GM12878 (cell line): ENCODE measurements around the gene WDR41. TPM values are rescaled to one million over a fixed set of nuclear protein-coding genes. Genes with fewer than 3 reads are reported as not detected.
A peak's percentile ranks its signal among the peaks of the same experiment; 100 is the strongest.

Source experiments
- ATAC-seq: fragments of 200-7000 bp; cut with Tn5 transposase; 3 replicates; pipeline ENCODE4 v1.9.1; 2020; ENCODE audit warnings: mild to moderate bottlenecking, moderate library complexity
- BruUV-seq: library from RNA; stranded (reverse); fragments of 400-500 nt; replicated peaks from 2 replicates; lab custom pipeline; 2021; lab: Mats Ljungman, UMichigan
- CTCF ChIA-PET: fragments of 300-600 bp; sonication (Branson Sonifier 250); formaldehyde crosslinking; extraction: SDS; loops from one replicate; lab custom pipeline; 2021; ENCODE audit warnings: inconsistent platforms; lab: Yijun Ruan, JAX
- POLR2A ChIA-PET: fragments of 350-600 bp; formaldehyde crosslinking; extraction: SDS; loops from one replicate; lab custom pipeline; 2021; ENCODE audit warnings: inconsistent platforms; lab: Charles Lee
- RAD21 ChIA-PET: fragments of 300-600 bp; sonication (Branson Sonifier 250); formaldehyde crosslinking; loops from one replicate; lab custom pipeline; 2023; ENCODE audit warnings: antibody characterized with exemption; ENCODE audit not compliant: unreplicated experiment; lab: Charles Lee
- SMC1A ChIA-PET: fragments of 300-600 bp; sonication (Branson Sonifier 250); formaldehyde crosslinking; loops from one replicate; lab custom pipeline; 2023; ENCODE audit not compliant: unreplicated experiment, uncharacterized antibody; lab: Charles Lee
- DNase-seq: peaks from one replicate; pipeline ENCODE4 v3.0.0-alpha.2; 2011; ENCODE audit warnings: low read depth, low spot score
- FAIRE-seq: peaks from 3 replicates; lab custom pipeline; 2011; peaks lifted over from hg19 to GRCh38; lab: Jason Lieb, UNC
- H2AFZ ChIP-seq: 2 replicates; pipeline ENCODE4 v1.6.0; 2011; ENCODE audit warnings: low read depth, low read length, control low read depth; ENCODE audit not compliant: control insufficient read depth
- H3K27ac ChIP-seq: 2 replicates; pipeline ENCODE4 v1.5.1; 2011; ENCODE audit warnings: control low read depth; ENCODE audit not compliant: control insufficient read depth, insufficient read depth
- H3K27me3 ChIP-seq, 2 experiments: replicated peaks in 1 of 2; 2 replicates each; pipeline versions ENCODE4 v1.6.0 to v1.6.1; 2011; ENCODE audit warnings: low read length in 1 of 2; ENCODE audit not compliant: control insufficient read depth in 2 of 2, insufficient read depth in 2 of 2
- H3K36me3 ChIP-seq, 2 experiments: 2 replicates each; pipeline ENCODE4 v1.5.1; 2011; ENCODE audit warnings: low read length in 1 of 2; ENCODE audit not compliant: control insufficient read depth in 2 of 2, insufficient read depth in 2 of 2
- H3K4me1 ChIP-seq: 2 replicates; pipeline ENCODE4 v1.6.1; 2011; ENCODE audit warnings: mild to moderate bottlenecking, low read length, moderate library complexity, mixed read lengths; ENCODE audit not compliant: control insufficient read depth, insufficient read depth
- H3K4me2 ChIP-seq: 2 replicates; pipeline ENCODE4 v1.6.0; 2011; ENCODE audit warnings: control low read depth; ENCODE audit not compliant: control insufficient read depth, insufficient read depth
- H3K4me3 ChIP-seq: fragments of 200-600 bp; sonication (generic); 2 replicates; pipeline ENCODE4 v1.5.1; 2016
- H3K79me2 ChIP-seq: 2 replicates; pipeline ENCODE4 v1.6.0; 2011; ENCODE audit warnings: low read length; ENCODE audit not compliant: control insufficient read depth, insufficient read depth
- H3K9ac ChIP-seq: 2 replicates; pipeline ENCODE4 v1.8.0; 2011; ENCODE audit warnings: low read length, control low read depth, mixed read lengths; ENCODE audit not compliant: control insufficient read depth, insufficient read depth
- H3K9me3 ChIP-seq: replicated peaks from 3 replicates; pipeline ENCODE4 v1.5.1; 2011; ENCODE audit warnings: mild to moderate bottlenecking, low read length; ENCODE audit not compliant: control insufficient read depth, insufficient read depth
- H4K20me1 ChIP-seq: 2 replicates; pipeline ENCODE4 v1.6.0; 2011; ENCODE audit not compliant: control insufficient read depth, insufficient read depth
- EP300 ChIP-seq, 2 experiments: fragments of 150-350 bp in 1 of 2; IDR thresholded peaks; 2 replicates each; pipeline ENCODE4 v1.6.1; 2011 to 2012; ENCODE audit warnings: low read depth in 2 of 2, low read length in 2 of 2, borderline replicate concordance in 1 of 2, improper control_type of control experiment in 1 of 2, inconsistent platforms in 1 of 2; ENCODE audit not compliant: control insufficient read depth in 1 of 2
- HDGF ChIP-seq: fragments of 450-650 bp; IDR thresholded peaks from 2 replicates; pipeline ENCODE4 v1.6.1; 2016; ENCODE audit warnings: antibody characterized with exemption
- MEF2A ChIP-seq: IDR thresholded peaks from 2 replicates; pipeline ENCODE4 v1.6.1; 2011; ENCODE audit warnings: low read depth, mild to moderate bottlenecking, low read length, moderate library complexity; ENCODE audit not compliant: insufficient read depth
- MYB ChIP-seq: fragments of 150-350 bp; IDR thresholded peaks from 2 replicates; pipeline ENCODE4 v1.6.1; 2014; ENCODE audit warnings: mild to moderate bottlenecking, low read depth, low read length, borderline replicate concordance
- SIN3A ChIP-seq: IDR thresholded peaks from 2 replicates; pipeline ENCODE4 v1.6.1; 2012; ENCODE audit warnings: low read depth, low read length, improper control_type of control experiment
- SMARCA5 ChIP-seq: fragments of 450-650 bp; IDR thresholded peaks from 2 replicates; pipeline ENCODE4 v1.6.1; 2017; ENCODE audit warnings: mild to moderate bottlenecking
- SREBF2 ChIP-seq: IDR thresholded peaks from 2 replicates; pipeline ENCODE4 v1.6.1; 2012; ENCODE audit warnings: mild to moderate bottlenecking, low read length
- WGBS: methylation state at CpG from one replicate; pipeline ENCODE4 v1.1.6; 2016; ENCODE audit warnings: low lambda C conversion rate; ENCODE audit not compliant: insufficient replicate concordance, insufficient coverage; ENCODE audit errors: missing lambda C conversion rate; 5-methylcytosine and 5-hydroxymethylcytosine counted together
- in situ Hi-C: fragments of 300-500 bp; cut with MboI; formaldehyde crosslinking; loops from 9 replicates; pipeline ENCODE4 v1.14.3; 2018; ENCODE audit warnings: mixed read lengths
- intact Hi-C: fragments of 100-400 bp; cut with micrococcal nuclease; formaldehyde crosslinking; loops from one replicate; pipeline ENCODE4 v1.14.2; 2022; ENCODE audit not compliant: unreplicated experiment
- polyA plus RNA-seq, 11 experiments: library from polyadenylated mRNA; depleted of rRNA in 4 of 11; unstranded in 6 of 11; stranded (reverse) in 5 of 11; fragments of >200 nt; fragmentation: Nextera tagmentation in 4 of 11; fragmentation: Illumina TruSeq in 1 of 11; extraction: Ambion mirVana in 4 of 11; extraction: Trizol in 1 of 11; gene quantifications; 1 replicate in 1 of 11; 2 replicates in 10 of 11; pipeline versions ENCODE4 v1.2.1 to v1.2.3, GENCODE V29; 2011 to 2016; ENCODE audit warnings: inconsistent platforms in 2 of 11, missing spikeins in 2 of 11, low read depth in 1 of 11
- total RNA-seq, 4 experiments: library from RNA; depleted of rRNA in 3 of 4; stranded (reverse); fragments of >200 nt in 3 of 4; fragmentation: Illumina TruSeq in 1 of 4; extraction: Trizol in 1 of 4; gene quantifications; 2 replicates each; pipeline versions ENCODE4 v1.2.1 to v1.2.3, GENCODE V29; 2013 to 2021
- TF ChIP-seq, protein P1 (sequence below): IDR thresholded peaks from 2 replicates; pipeline ENCODE4 v1.6.1; 2011; ENCODE audit warnings: borderline replicate concordance, low read depth, mild to moderate bottlenecking, moderate library complexity, low read length; ENCODE audit not compliant: insufficient read depth, poor library complexity, severe bottlenecking
- TF ChIP-seq, protein P2 (sequence below): IDR thresholded peaks from 2 replicates; pipeline ENCODE4 v1.6.1; 2012; ENCODE audit warnings: improper control_type of control experiment, low read depth, low read length; ENCODE audit not compliant: insufficient replicate concordance
- TF ChIP-seq, protein P3 (sequence below): IDR thresholded peaks from 2 replicates; pipeline ENCODE4 v1.6.1; 2011; ENCODE audit warnings: mild to moderate bottlenecking, low read depth, low read length, moderate library complexity; ENCODE audit not compliant: insufficient replicate concordance
- TF ChIP-seq, protein P4 (sequence below): IDR thresholded peaks from 2 replicates; pipeline ENCODE4 v1.6.1; 2011; ENCODE audit warnings: low read depth, low read length, improper control_type of control experiment, borderline replicate concordance
- TF ChIP-seq, protein P5 (sequence below): IDR thresholded peaks from 2 replicates; pipeline ENCODE4 v1.6.1; 2012; ENCODE audit warnings: low read depth, low read length, improper control_type of control experiment

WDR41 gene
- total and polyA plus RNA-seq, 10 of the 15 experiments (the other 5 are each of a cell fraction or from before 2014, with no cell fraction given) = 60.0 to 124 (median 84.4) TPM

DNA sequence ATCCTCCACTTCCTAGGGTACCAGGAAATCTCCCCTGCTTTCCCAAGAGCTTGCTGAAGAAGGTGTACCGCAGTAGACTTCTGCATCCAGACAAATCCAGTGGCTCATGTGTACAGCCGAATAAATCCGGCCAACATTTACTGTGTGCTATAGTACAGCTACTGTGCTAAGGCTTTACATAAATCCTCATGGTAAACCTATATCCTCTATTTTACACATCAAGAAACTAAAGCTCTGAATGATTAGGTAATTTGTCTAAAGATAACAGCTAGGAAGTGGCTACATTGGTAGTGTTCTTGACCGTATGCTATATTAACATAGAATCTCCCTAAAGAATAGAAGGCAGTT is 511 bp upstream of the WDR41 start:
- Histone ChIP-seq H3K9me3 (no peaks in the 10 kb centered on the region), H4K20me1 (no peaks in the 10 kb centered on the region), H3K4me3 (no peak overlapping the region), H2AFZ (peak overlapping the region; percentile 99), H3K27me3 (no peaks in the 10 kb centered on the region), H3K27ac (peak overlapping the region; percentile 96; the same call in 1 of the 2 replicates), H3K36me3 (no peaks in the 10 kb centered on the region; a peak in 2 of 4 replicates), H3K9ac (peak overlapping the region; percentile 93; the same call in 1 of the 2 replicates), H3K4me2 (peak overlapping the region; percentile 69), H3K79me2 (peaks cover 38% of the 10 kb centered on the region), H3K4me1 (peaks cover 4% of the 10 kb centered on the region)
- intact Hi-C loops = loop anchor here (2.0 to 10.0 kb wide), 5 partner anchors 114 to 618 kb away; partner anchors contain the start of gene ZBED3
- BruUV-seq = no TSS peak
- FAIRE-seq = no peak
- CTCF ChIA-PET = interaction anchor here (0.6 to 3.6 kb wide), 30 partner anchors 9 to 803 kb away, joined by 3 to 35 read pairs (median 4); no protein-coding TSS in a partner anchor
- RAD21 ChIA-PET = interaction anchor here (0.5 to 2.8 kb wide), 18 partner anchors 24 to 802 kb away, joined by 3 to 17 read pairs (median 4); partner anchors contain the start of gene AP3B1
- ATAC-seq = peak; percentile 5
- WGBS = 3% methylated on average over 4 of the region's 4 CpGs
- in situ Hi-C loops = loop anchor here (10.0 kb wide), 1 partner anchor 348 kb away; no protein-coding TSS in a partner anchor
- POLR2A ChIA-PET = interaction anchor here (0.8 to 1.2 kb wide), 5 partner anchors 9 to 445 kb away, joined by 3 to 4 read pairs (median 3); no protein-coding TSS in a partner anchor
- no peak for DNase-seq
- SMC1A ChIA-PET = interaction anchor here (0.7 to 3.0 kb wide), 23 partner anchors 10 to 808 kb away, joined by 3 to 14 read pairs (median 3); partner anchors contain the start of gene ZBED3
- TF ChIP-seq, protein P1, sequence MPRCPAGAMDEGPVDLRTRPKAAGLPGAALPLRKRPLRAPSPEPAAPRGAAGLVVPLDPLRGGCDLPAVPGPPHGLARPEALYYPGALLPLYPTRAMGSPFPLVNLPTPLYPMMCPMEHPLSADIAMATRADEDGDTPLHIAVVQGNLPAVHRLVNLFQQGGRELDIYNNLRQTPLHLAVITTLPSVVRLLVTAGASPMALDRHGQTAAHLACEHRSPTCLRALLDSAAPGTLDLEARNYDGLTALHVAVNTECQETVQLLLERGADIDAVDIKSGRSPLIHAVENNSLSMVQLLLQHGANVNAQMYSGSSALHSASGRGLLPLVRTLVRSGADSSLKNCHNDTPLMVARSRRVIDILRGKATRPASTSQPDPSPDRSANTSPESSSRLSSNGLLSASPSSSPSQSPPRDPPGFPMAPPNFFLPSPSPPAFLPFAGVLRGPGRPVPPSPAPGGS = no peak
- 0 out of 4 replicates have a peak, but pooled peaks of 1 of the 2 experiments have one; percentile 3 for TF ChIP-seq EP300 (IDR thresholded peaks at IDR 0.05; ENCODE audit: borderline replicate concordance in 1 of 2, control insufficient read depth in 1 of 2, low read depth in 2 of 2, low read length in 2 of 2)
- TF ChIP-seq MYB = no peak
- TF ChIP-seq MEF2A = no peak
- no peak for TF ChIP-seq SMARCA5
- TF ChIP-seq, protein P2, sequence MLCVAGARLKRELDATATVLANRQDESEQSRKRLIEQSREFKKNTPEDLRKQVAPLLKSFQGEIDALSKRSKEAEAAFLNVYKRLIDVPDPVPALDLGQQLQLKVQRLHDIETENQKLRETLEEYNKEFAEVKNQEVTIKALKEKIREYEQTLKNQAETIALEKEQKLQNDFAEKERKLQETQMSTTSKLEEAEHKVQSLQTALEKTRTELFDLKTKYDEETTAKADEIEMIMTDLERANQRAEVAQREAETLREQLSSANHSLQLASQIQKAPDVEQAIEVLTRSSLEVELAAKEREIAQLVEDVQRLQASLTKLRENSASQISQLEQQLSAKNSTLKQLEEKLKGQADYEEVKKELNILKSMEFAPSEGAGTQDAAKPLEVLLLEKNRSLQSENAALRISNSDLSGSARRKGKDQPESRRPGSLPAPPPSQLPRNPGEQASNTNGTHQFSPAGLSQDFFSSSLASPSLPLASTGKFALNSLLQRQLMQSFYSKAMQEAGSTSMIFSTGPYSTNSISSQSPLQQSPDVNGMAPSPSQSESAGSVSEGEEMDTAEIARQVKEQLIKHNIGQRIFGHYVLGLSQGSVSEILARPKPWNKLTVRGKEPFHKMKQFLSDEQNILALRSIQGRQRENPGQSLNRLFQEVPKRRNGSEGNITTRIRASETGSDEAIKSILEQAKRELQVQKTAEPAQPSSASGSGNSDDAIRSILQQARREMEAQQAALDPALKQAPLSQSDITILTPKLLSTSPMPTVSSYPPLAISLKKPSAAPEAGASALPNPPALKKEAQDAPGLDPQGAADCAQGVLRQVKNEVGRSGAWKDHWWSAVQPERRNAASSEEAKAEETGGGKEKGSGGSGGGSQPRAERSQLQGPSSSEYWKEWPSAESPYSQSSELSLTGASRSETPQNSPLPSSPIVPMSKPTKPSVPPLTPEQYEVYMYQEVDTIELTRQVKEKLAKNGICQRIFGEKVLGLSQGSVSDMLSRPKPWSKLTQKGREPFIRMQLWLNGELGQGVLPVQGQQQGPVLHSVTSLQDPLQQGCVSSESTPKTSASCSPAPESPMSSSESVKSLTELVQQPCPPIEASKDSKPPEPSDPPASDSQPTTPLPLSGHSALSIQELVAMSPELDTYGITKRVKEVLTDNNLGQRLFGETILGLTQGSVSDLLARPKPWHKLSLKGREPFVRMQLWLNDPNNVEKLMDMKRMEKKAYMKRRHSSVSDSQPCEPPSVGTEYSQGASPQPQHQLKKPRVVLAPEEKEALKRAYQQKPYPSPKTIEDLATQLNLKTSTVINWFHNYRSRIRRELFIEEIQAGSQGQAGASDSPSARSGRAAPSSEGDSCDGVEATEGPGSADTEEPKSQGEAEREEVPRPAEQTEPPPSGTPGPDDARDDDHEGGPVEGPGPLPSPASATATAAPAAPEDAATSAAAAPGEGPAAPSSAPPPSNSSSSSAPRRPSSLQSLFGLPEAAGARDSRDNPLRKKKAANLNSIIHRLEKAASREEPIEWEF = no peak
- TF ChIP-seq, protein P3, sequence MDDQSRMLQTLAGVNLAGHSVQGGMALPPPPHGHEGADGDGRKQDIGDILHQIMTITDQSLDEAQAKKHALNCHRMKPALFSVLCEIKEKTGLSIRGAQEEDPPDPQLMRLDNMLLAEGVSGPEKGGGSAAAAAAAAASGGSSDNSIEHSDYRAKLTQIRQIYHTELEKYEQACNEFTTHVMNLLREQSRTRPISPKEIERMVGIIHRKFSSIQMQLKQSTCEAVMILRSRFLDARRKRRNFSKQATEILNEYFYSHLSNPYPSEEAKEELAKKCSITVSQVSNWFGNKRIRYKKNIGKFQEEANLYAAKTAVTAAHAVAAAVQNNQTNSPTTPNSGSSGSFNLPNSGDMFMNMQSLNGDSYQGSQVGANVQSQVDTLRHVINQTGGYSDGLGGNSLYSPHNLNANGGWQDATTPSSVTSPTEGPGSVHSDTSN = no peak
- no peak for TF ChIP-seq HDGF
- TF ChIP-seq, protein P4, sequence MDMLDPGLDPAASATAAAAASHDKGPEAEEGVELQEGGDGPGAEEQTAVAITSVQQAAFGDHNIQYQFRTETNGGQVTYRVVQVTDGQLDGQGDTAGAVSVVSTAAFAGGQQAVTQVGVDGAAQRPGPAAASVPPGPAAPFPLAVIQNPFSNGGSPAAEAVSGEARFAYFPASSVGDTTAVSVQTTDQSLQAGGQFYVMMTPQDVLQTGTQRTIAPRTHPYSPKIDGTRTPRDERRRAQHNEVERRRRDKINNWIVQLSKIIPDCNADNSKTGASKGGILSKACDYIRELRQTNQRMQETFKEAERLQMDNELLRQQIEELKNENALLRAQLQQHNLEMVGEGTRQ = no peak
- TF ChIP-seq, protein P5, sequence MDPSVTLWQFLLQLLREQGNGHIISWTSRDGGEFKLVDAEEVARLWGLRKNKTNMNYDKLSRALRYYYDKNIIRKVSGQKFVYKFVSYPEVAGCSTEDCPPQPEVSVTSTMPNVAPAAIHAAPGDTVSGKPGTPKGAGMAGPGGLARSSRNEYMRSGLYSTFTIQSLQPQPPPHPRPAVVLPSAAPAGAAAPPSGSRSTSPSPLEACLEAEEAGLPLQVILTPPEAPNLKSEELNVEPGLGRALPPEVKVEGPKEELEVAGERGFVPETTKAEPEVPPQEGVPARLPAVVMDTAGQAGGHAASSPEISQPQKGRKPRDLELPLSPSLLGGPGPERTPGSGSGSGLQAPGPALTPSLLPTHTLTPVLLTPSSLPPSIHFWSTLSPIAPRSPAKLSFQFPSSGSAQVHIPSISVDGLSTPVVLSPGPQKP = no peak; the same call in 1 of the 2 replicates
- TF ChIP-seq SREBF2 = no peak
- TF ChIP-seq SIN3A = 0 out of 2 replicates have a peak, but pooled peaks have one; percentile 9
